ENCODE results near the gene ANKS4B. TPM values are rescaled to one million over a fixed set of nuclear protein-coding genes. Genes with fewer than 3 reads are reported as not detected.

ANKS4B gene
- total and polyA plus RNA-seq, 2 of the 8 experiments (the other 6 are each of a cell fraction or from before 2014, with no cell fraction given), result 0.06 to 0.15 TPM

DNA sequence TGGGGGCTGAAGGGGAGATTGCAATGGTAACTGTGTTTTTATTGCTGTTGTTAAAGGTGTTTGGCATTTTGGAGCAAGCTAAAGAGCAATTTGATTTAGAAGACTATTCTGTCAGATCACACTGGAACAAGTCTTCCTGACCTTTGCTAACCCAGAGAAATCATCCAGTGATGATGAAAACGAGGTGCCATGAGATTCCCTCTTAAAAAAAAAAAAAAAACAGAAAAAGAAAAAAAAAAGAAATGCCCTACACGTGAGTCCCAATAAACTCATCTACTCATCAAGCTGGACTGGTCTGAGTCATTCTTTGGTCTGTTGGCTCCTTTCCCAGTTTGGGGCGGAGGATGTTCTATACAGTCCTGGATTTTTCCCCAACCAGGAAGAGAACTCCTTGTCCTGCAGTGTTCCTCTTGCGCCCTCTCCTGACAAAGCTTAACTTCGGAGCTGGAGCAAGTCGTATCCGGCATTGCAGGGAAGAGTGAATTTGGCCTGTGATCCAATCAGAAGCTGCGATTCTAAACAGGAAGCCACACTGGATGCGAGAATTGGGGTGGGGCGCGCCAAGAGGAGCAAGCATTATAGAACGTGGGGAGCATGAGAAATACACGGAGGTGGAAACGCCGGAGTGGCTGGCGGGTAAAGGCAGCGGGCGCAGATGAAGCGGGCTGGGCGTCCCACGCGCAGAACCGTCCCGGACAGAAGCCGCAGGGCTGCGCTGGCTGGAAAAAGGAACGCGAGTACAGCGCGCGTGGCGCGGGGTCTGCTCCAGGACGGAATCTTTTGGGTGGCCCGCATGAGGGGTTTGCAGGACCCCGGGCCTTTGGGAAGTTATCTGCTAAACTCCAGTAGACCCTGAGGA is 67.0 kb downstream of the ANKS4B start (continued):
- no peak for TF ChIP-seq CHD1 (IDR thresholded peaks at IDR 0.05; ENCODE audit: low read depth, low read length)
- peak in 1 of 2 experiments; percentile 73; a peak in 1 of 4 replicates for TF ChIP-seq SIN3A (conservative IDR thresholded peaks at IDR 0.05 in 1 of 2, IDR thresholded peaks at IDR 0.05 in 1 of 2; ENCODE audit: low read depth in 1 of 2, low read length in 2 of 2)
- no peak for TF ChIP-seq BACH1 (IDR thresholded peaks at IDR 0.05; ENCODE audit: low read length)
- peak; percentile 28; the same call in 1 of the 2 replicates for TF ChIP-seq GABPA (IDR thresholded peaks at IDR 0.05; ENCODE audit: borderline replicate concordance, insufficient read depth, low read length)
- TF ChIP-seq HDAC6 (IDR thresholded peaks at IDR 0.05; ENCODE audit: low read depth, low read length), result no peak
- TF ChIP-seq RAD21 (IDR thresholded peaks at IDR 0.05 in 1 of 2, conservative IDR thresholded peaks at IDR 0.05 in 1 of 2; ENCODE audit: low read depth in 2 of 2, low read length in 2 of 2), result peak; percentile 96
- no peak for TF ChIP-seq MAFK (IDR thresholded peaks at IDR 0.05; ENCODE audit: low read depth, low read length)
- TF ChIP-seq CREB1 (IDR thresholded peaks at IDR 0.05), result peak; percentile 23; the same call in 1 of the 2 replicates
- TF ChIP-seq SAP30 (IDR thresholded peaks at IDR 0.05; ENCODE audit: insufficient read depth, insufficient replicate concordance, low read length), result peak; percentile 86
- TF ChIP-seq, protein P1, sequence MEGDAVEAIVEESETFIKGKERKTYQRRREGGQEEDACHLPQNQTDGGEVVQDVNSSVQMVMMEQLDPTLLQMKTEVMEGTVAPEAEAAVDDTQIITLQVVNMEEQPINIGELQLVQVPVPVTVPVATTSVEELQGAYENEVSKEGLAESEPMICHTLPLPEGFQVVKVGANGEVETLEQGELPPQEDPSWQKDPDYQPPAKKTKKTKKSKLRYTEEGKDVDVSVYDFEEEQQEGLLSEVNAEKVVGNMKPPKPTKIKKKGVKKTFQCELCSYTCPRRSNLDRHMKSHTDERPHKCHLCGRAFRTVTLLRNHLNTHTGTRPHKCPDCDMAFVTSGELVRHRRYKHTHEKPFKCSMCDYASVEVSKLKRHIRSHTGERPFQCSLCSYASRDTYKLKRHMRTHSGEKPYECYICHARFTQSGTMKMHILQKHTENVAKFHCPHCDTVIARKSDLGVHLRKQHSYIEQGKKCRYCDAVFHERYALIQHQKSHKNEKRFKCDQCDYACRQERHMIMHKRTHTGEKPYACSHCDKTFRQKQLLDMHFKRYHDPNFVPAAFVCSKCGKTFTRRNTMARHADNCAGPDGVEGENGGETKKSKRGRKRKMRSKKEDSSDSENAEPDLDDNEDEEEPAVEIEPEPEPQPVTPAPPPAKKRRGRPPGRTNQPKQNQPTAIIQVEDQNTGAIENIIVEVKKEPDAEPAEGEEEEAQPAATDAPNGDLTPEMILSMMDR (IDR thresholded peaks at IDR 0.05; ENCODE audit: control extremely low read depth in 1 of 3, insufficient read depth in 1 of 3, low read depth in 1 of 3, low read length in 3 of 3), result peak; percentile 74 to 98 (median 92)
- TF ChIP-seq, protein P2, sequence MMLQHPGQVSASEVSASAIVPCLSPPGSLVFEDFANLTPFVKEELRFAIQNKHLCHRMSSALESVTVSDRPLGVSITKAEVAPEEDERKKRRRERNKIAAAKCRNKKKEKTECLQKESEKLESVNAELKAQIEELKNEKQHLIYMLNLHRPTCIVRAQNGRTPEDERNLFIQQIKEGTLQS (IDR thresholded peaks at IDR 0.05; ENCODE audit: insufficient read depth, low read depth, low read length), result no peak
- peak; percentile 67 for TF ChIP-seq TAF7 (optimal IDR thresholded peaks at IDR 0.05; ENCODE audit: borderline replicate concordance, low read depth, low read length)
- no peak for TF ChIP-seq RBBP5 (IDR thresholded peaks at IDR 0.05; ENCODE audit: borderline replicate concordance, low read depth, low read length)
- TF ChIP-seq HDAC2 (IDR thresholded peaks at IDR 0.05; ENCODE audit: borderline replicate concordance in 1 of 2, low read depth in 2 of 2, low read length in 2 of 2), result peak; percentile 16 to 50; a peak in 2 of 4 replicates
- TF ChIP-seq JUND (IDR thresholded peaks at IDR 0.05; ENCODE audit: low read length), result peak; percentile 37; the same call in 1 of the 2 replicates
- no peak for TF ChIP-seq SP4 (IDR thresholded peaks at IDR 0.05; ENCODE audit: low read length)

Data from H1 (cell line).